ENCODE results near the gene CAPZA1. TPM values are rescaled to one million over a fixed set of nuclear protein-coding genes. Genes with fewer than 3 reads are reported as not detected.

The CAPZA1 gene
- total RNA-seq, 4 donors from 2014 or later: 27.1 to 58.1 (median 35.2) TPM

DNA sequence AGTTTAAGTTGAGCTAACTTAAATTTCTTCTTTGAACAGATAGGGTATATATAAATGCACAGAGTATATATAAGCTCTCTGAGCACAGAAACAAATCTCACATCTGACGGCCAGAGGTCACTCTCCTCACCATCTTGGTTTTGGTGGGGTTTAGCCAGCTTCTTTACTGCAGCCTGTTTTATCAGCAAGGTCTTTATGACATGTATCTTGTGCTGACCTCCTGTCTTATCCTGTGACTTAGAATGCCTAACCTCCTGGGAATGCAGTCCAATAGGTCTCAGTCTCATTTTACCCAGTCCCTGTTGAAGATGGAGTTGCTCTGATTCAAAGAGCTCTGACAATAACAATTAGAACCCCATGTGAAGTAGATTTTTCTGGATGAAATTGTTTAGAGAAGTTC, 53.2 kb downstream of the CAPZA1 start:
- peak overlapping the region in 2 of 4 donors; percentile 76 to 84 for H3K27ac ChIP-seq
- in situ Hi-C loops (cut with MboI; ENCODE audit: low sequenced_read_pairs in 4 of 4): no loop called here
- intact Hi-C loops (cut with DNase I; ENCODE audit: low total_unique reads): loop anchor here (5.0 kb wide), 1 partner anchor 46 kb away; no protein-coding TSS in a partner anchor
- no peak for DNase-seq
- no peaks in the 10 kb centered on the region for H3K27me3 ChIP-seq
- H3K36me3 ChIP-seq: peaks cover 0 to 46% of the 10 kb centered on the region in 2 donors
- no peaks in the 10 kb centered on the region for H3K9me3 ChIP-seq
- no peak for ATAC-seq
- no peak overlapping the region for H3K4me3 ChIP-seq
- TF ChIP-seq POLR2A (IDR thresholded peaks at IDR 0.05): no peak
- TF ChIP-seq, protein P1, sequence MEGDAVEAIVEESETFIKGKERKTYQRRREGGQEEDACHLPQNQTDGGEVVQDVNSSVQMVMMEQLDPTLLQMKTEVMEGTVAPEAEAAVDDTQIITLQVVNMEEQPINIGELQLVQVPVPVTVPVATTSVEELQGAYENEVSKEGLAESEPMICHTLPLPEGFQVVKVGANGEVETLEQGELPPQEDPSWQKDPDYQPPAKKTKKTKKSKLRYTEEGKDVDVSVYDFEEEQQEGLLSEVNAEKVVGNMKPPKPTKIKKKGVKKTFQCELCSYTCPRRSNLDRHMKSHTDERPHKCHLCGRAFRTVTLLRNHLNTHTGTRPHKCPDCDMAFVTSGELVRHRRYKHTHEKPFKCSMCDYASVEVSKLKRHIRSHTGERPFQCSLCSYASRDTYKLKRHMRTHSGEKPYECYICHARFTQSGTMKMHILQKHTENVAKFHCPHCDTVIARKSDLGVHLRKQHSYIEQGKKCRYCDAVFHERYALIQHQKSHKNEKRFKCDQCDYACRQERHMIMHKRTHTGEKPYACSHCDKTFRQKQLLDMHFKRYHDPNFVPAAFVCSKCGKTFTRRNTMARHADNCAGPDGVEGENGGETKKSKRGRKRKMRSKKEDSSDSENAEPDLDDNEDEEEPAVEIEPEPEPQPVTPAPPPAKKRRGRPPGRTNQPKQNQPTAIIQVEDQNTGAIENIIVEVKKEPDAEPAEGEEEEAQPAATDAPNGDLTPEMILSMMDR (IDR thresholded peaks at IDR 0.05 in 4 of 5, conservative IDR thresholded peaks at IDR 0.05 in 1 of 5): no peak
- H3K4me1 ChIP-seq: peaks cover 14 to 16% of the 10 kb centered on the region in 2 donors

DNA sequence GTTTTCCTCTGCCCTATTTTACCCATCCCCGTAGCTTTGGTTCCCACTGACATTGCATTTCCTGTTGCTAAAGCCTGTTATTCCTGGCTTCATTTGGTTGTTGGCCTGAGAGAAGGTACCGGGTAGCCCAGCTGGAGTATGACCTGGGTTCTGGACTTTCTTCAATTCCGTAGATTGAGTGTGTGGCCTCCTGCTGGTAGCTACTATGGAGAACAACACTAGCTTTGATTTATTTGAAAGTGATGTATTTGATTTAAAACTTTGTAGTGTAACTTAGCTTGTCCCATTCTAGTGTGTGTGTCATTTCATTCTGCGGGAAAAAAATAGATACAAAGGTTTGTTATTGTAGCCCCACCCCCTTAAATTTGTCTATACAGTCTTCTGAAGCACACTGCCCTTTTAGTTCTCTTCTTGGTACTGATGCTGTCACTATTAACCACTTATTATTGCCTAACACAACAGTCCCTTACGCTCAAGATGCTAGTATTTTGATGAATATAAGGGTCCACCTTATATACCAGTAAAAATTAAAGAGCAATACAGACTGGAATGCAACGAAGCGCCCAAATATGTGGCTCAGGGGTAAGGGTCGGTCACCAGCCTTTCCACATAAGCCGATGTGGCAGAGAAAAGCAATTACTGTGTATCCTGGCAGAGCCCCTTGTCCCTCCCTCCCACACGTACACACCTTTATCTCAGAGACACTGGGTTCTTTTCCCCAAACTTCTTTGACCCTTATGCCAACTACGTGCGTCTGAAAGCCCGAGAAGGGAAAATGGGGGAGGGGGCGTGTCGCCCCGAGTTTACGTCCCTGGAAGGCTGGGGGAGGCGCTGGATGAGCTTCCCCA, 54.2 kb downstream of the CAPZA1 start:
- no peak for TF ChIP-seq POLR2A (IDR thresholded peaks at IDR 0.05)
- TF ChIP-seq, protein P1 (IDR thresholded peaks at IDR 0.05 in 4 of 5, conservative IDR thresholded peaks at IDR 0.05 in 1 of 5): peak in 3 of 5 experiments; percentile 19 to 47 (median 37)
- H3K36me3 ChIP-seq: peaks cover 0 to 37% of the 10 kb centered on the region in 2 donors
- in situ Hi-C loops (cut with MboI; ENCODE audit: low sequenced_read_pairs in 4 of 4): no loop called here
- peak overlapping the region; percentile 75 to 84 (median 80) for H3K27ac ChIP-seq
- H3K9me3 ChIP-seq: no peaks in the 10 kb centered on the region
- H3K4me3 ChIP-seq: peak overlapping the region; percentile 62 to 89 (median 78)
- H3K4me1 ChIP-seq: peaks cover 14 to 18% of the 10 kb centered on the region in 2 donors
- peak; percentile 31 to 40 for ATAC-seq
- no peaks in the 10 kb centered on the region for H3K27me3 ChIP-seq
- intact Hi-C loops (cut with DNase I; ENCODE audit: low total_unique reads): loop anchor here (2.0 to 5.0 kb wide), 2 partner anchors 27 to 47 kb away; no protein-coding TSS in a partner anchor
- DNase-seq: peak in 1 of 2 donors; percentile 32

DNA sequence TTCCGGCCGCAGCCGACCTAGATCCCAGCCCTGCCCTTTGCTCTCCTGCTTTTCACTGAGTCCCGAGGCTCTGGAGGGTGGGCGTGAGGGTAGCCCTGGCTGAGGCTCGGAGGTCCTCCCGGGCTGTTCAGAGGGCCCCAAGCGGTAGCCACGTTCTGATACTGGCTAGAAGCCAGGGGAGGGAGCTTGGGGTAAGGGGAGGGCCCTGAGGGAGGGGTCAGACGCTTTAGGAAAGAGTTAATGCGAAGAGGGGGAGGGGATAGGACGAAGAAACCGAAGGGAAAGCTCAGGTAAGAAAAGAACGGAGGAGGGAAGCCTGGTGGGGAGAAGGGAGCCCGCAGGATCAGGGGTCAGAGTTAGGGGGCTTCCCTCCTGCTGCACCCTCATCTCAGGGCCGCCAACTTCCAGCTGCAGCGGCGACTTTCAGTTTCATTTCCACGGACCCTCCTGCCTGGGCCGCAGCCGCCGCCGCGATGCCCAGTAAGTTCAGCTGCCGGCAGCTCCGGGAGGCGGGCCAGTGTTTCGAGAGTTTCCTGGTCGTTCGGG, 54.9 kb downstream of the CAPZA1 start, which contains the start of gene MOV10:
Gene MOV10 (plus strand): TSS at position 220 of the 546 bp plus-strand sequence. CDS start 254 bp downstream, at position 474.
- Histone ChIP-seq H3K4me1 (peaks cover 14 to 18% of the 10 kb centered on the region in 2 donors), H3K9me3 (no peaks in the 10 kb centered on the region), H3K36me3 (peaks cover 0 to 30% of the 10 kb centered on the region in 2 donors), H3K27me3 (no peaks in the 10 kb centered on the region), H3K27ac (peak within 1 kb of the TSS; percentile 75 to 84 (median 80)), H3K4me3 (peak within 1 kb of the TSS; percentile 62 to 89 (median 78))
- intact Hi-C loops (cut with DNase I; ENCODE audit: low total_unique reads): loop anchor here (2.0 to 5.0 kb wide), 2 partner anchors 26 to 47 kb away; no protein-coding TSS in a partner anchor
- peak; percentile 64 to 72 for ATAC-seq
- peak; percentile 9 to 58 for DNase-seq
- in situ Hi-C loops (cut with MboI; ENCODE audit: low sequenced_read_pairs in 4 of 4): no loop called here
- TF ChIP-seq POLR2A (IDR thresholded peaks at IDR 0.05): no peak
- TF ChIP-seq, protein P1 (IDR thresholded peaks at IDR 0.05 in 4 of 5, conservative IDR thresholded peaks at IDR 0.05 in 1 of 5): no peak

DNA sequence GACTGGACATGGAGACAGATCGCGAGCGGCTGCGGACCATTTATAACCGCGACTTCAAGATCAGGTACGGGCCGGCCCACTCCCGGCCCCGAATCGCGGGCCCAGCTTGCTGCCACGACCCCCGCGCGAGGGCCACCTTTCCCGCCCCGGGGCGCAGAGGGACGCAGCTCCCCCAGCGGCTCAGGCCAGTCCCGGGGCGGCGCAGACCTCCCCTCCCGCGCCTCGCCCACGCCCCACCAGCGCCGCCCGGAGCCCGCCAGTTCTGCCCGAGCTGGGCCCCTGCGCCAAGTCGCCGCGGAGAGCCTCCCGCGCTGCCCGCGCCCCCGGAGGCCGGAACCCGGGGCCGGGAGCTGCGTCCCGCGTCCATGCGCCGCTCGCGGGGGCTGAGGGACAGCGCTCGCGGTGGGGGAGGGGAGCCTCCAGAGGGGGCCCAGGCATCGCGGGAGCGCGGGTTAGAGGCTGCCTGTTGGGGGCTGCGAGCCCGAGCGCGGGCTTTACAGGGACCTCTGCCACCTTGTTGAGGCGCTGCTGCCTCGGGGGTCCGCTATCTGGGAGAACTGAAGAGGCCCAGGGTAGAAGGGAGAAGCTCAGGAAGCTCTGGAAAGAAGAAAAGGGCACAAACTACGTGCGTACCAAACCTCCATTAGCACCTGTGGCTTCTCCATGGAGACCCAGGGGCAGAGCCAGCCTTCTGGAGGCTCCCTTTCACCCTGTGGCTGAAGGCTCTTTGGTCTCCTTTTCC, 55.5 kb downstream of the CAPZA1 start:
- Histone ChIP-seq H3K4me3 (peak overlapping the region; percentile 62 to 89 (median 78)), H3K27me3 (no peaks in the 10 kb centered on the region), H3K27ac (peak overlapping the region; percentile 75 to 84 (median 80)), H3K9me3 (no peaks in the 10 kb centered on the region), H3K36me3 (peaks cover 0 to 24% of the 10 kb centered on the region in 2 donors), H3K4me1 (peaks cover 14 to 18% of the 10 kb centered on the region in 2 donors)
- intact Hi-C loops (cut with DNase I; ENCODE audit: low total_unique reads): loop anchor here (2.0 to 5.0 kb wide), 2 partner anchors 26 to 48 kb away; no protein-coding TSS in a partner anchor
- in situ Hi-C loops (cut with MboI; ENCODE audit: low sequenced_read_pairs in 4 of 4): no loop called here
- TF ChIP-seq POLR2A (IDR thresholded peaks at IDR 0.05): peak; percentile 8 to 17
- TF ChIP-seq, protein P1 (IDR thresholded peaks at IDR 0.05 in 4 of 5, conservative IDR thresholded peaks at IDR 0.05 in 1 of 5): peak in 1 of 5 experiments; percentile 30
- peak in 1 of 2 donors; percentile 36 for DNase-seq
- ATAC-seq: peak; percentile 65 to 69

Data from gastrocnemius medialis (tissue), 4 donors.